ENCODE results near the gene SLC9A9. TPM values are rescaled to one million over a fixed set of nuclear protein-coding genes. Genes with fewer than 3 reads are reported as not detected.

Gene SLC9A9
- total and polyA plus RNA-seq, 8 donors, result 0.28 to 5.9 (median 0.75) TPM

- Histone ChIP-seq H3K4me3 (no peak overlapping the region), H3K27ac (no peak overlapping the region), H3K36me3 (no peaks in the 10 kb centered on the region), H3K27me3 (no peaks in the 10 kb centered on the region), H3K4me1 (no peaks in the 10 kb centered on the region), H3K9me3 (no peaks in the 10 kb centered on the region)
- DNase-seq (no peak), FAIRE-seq (no peak), ATAC-seq (no peak)
- TF ChIP-seq CTCF (IDR thresholded peaks at IDR 0.05), result no peak
- WGBS, 2 donors, result 68 to 74% methylated on average over 5 of the region's 5 CpGs
- intact Hi-C loops (cut with DNase I), result no loop called here
Observed at GRCh38 chr3:143331350-143331749, 516.9 kb downstream of the SLC9A9 start.

GRCh38 chr3:143330296-143330868, 517.9 kb downstream of the SLC9A9 start:
- intact Hi-C loops (cut with DNase I), result no loop called here
- no peak for ATAC-seq

DNA sequence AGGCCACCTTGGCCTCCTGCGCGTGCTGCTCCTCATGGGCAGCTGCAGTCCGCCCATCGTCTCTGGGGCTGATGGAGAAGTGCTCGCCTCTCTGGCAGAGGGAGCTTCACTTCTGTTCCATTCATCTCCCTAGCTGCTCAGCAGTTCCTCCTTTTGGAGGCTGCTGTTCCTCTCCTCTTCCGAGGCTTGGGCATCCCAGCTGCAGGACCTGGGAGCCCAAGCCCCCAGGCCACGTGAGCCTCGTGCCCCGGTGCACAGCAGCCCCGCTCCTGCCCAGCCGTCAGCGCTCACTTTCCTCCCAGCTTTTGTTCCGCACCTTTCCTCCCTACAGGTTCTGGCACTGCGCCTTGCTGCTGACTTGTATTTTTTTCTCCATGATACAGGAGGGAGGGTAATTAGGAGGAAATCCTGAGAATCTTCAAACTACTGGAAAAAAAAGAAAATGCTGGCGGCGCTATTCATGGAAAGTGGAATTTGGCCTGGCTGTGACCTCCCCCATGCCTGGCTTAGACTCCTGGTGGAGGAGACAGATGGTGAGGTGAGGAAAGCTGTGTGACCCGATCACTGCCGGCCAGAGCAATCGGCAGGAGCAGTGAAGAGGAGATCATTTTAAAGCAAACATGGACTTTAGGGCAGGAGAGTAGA, 518.6 kb downstream of the SLC9A9 start:
- H3K4me3 ChIP-seq, result no peak overlapping the region
- ATAC-seq (peak in 3 of 4 donors; percentile 29 to 75 (median 73)), FAIRE-seq (no peak), DNase-seq (no peak)
- no peak for TF ChIP-seq CTCF (IDR thresholded peaks at IDR 0.05)
- no peak overlapping the region for H3K27ac ChIP-seq
- H3K9me3 ChIP-seq, result no peaks in the 10 kb centered on the region
- intact Hi-C loops (cut with DNase I), result no loop called here
- WGBS, 2 donors, result 45 to 46% methylated on average over 19 of the region's 19 CpGs
- no peaks in the 10 kb centered on the region for H3K27me3 ChIP-seq
- no peaks in the 10 kb centered on the region for H3K4me1 ChIP-seq
- no peaks in the 10 kb centered on the region for H3K36me3 ChIP-seq

More at GRCh38 chr3:143330296-143330868, 517.9 kb downstream of the SLC9A9 start:
- Histone ChIP-seq H3K27ac (no peak overlapping the region), H3K27me3 (no peaks in the 10 kb centered on the region), H3K36me3 (no peaks in the 10 kb centered on the region), H3K4me1 (no peaks in the 10 kb centered on the region), H3K9me3 (no peaks in the 10 kb centered on the region), H3K4me3 (no peak overlapping the region)
- FAIRE-seq (no peak), DNase-seq (no peak)
- TF ChIP-seq CTCF (IDR thresholded peaks at IDR 0.05), result no peak
- 51 to 59% methylated on average over 2 of the region's 2 CpGs for WGBS, 2 donors

DNA sequence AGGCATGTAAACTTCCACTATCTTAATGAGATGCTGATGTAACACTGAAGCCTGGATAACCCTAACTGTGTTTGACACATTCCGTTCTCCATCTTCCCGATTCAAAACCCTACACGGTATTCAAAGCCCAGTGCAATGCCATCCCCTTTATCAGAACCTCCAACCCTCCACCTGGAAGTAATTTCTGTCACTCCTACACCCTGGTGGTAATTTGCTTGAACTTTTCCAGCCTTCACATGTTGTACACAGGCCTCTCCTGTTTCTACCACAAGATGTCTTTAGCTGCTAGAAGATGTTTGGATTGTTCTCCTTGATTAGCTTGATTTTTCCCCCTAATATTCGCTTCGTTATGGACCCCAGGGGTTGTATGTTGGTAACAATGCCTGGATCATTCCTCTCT, 519.8 kb downstream of the SLC9A9 start:
- no peaks in the 10 kb centered on the region for H3K27me3 ChIP-seq
- no peaks in the 10 kb centered on the region for H3K4me1 ChIP-seq
- no peak overlapping the region for H3K4me3 ChIP-seq
- no peak for DNase-seq
- no peaks in the 10 kb centered on the region for H3K36me3 ChIP-seq
- intact Hi-C loops (cut with DNase I), result no loop called here
- TF ChIP-seq CTCF (IDR thresholded peaks at IDR 0.05), result no peak
- H3K9me3 ChIP-seq, result no peaks in the 10 kb centered on the region
- ATAC-seq, result no peak
- no peak for FAIRE-seq
- no peak overlapping the region for H3K27ac ChIP-seq
- WGBS, 2 donors, result 66 to 82% methylated on average over 5 of the region's 5 CpGs
